ENCODE results near the gene GLIPR2. TPM values are rescaled to one million over a fixed set of nuclear protein-coding genes. Genes with fewer than 3 reads are reported as not detected.
A peak's percentile ranks its signal among the peaks of the same experiment; 100 is the strongest.

Gene GLIPR2
- polyA plus RNA-seq, 3 donors = 213 to 528 (median 520) TPM

DNA sequence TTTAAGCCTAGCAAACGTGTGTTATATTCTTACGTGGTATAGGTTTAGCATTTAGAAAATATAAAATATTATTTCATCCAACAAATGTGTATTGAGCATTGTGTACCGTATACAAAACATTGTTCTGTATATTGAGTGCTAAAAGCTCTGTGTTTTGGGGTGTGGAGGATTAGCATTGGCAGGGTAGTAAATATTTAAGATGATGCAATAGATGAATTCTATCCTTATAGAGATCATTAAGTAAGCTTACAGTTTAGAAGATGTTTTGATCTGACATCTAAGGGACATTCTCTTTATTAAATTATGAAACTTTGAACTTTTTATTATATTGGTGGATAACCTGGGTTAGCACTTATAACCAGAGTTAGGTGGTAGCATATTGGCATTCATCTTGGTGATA, 48.5 kb upstream of the GLIPR2 start:
- Histone ChIP-seq H3K27ac (ENCODE audit: low read depth in 1 of 2, low read length in 2 of 2) (no peak overlapping the region), H4K20me1 (ENCODE audit: insufficient read depth, low read length) (no peaks in the 10 kb centered on the region), H3K4me2 (replicated peaks; ENCODE audit: extremely low read depth, low read length, poor library complexity, severe bottlenecking) (no peak overlapping the region), H3K27me3 (ENCODE audit: control insufficient read depth in 2 of 2, insufficient read depth in 2 of 2, low read length in 2 of 2) (no peaks in the 10 kb centered on the region), H3K9ac (ENCODE audit: insufficient read depth, low read length, poor library complexity, severe bottlenecking) (no peak overlapping the region), H3K4me1 (ENCODE audit: control insufficient read depth in 1 of 2, insufficient read depth in 2 of 2, low read length in 2 of 2) (peaks cover 15% of the 10 kb centered on the region in 2 donors), H3K4me3 (replicated peaks in 1 of 3; ENCODE audit: low read depth in 2 of 3, low read length in 3 of 3) (no peak overlapping the region), H3K36me3 (replicated peaks in 1 of 2; ENCODE audit: control insufficient read depth in 1 of 2, insufficient read depth in 2 of 2, low read length in 2 of 2) (peaks cover 0 to 16% of the 10 kb centered on the region in 2 donors), H3K79me2 (ENCODE audit: insufficient read depth, low read length) (no peaks in the 10 kb centered on the region), H2AFZ (ENCODE audit: insufficient read depth, low read depth, low read length, poor library complexity, severe bottlenecking) (no peak overlapping the region), H3K9me3 (replicated peaks in 1 of 2; ENCODE audit: control insufficient read depth in 1 of 2, insufficient read depth in 1 of 2, low read length in 2 of 2) (peaks cover 0 to 9% of the 10 kb centered on the region in 2 donors)
- Mint-ChIP-seq H3K4me3 (no peak overlapping the region), H3K27me3 (ENCODE audit: low read depth in 3 of 3) (no peaks in the 10 kb centered on the region), H3K4me1 (peaks cover 15% of the 10 kb centered on the region), H3K27ac (no peak overlapping the region), H3K36me3 (peaks cover 18% of the 10 kb centered on the region in 2 donors), H3K9me3 (peaks cover 0 to 9% (median 6%) of the 10 kb centered on the region in 7 donors)
- no peak for DNase-seq
- no CpG with 5 or more reads among the region's 3 CpGs for WGBS (ENCODE audit: insufficient coverage)
- intact Hi-C loops (cut with micrococcal nuclease) = no loop called here
- TF ChIP-seq, protein P1, sequence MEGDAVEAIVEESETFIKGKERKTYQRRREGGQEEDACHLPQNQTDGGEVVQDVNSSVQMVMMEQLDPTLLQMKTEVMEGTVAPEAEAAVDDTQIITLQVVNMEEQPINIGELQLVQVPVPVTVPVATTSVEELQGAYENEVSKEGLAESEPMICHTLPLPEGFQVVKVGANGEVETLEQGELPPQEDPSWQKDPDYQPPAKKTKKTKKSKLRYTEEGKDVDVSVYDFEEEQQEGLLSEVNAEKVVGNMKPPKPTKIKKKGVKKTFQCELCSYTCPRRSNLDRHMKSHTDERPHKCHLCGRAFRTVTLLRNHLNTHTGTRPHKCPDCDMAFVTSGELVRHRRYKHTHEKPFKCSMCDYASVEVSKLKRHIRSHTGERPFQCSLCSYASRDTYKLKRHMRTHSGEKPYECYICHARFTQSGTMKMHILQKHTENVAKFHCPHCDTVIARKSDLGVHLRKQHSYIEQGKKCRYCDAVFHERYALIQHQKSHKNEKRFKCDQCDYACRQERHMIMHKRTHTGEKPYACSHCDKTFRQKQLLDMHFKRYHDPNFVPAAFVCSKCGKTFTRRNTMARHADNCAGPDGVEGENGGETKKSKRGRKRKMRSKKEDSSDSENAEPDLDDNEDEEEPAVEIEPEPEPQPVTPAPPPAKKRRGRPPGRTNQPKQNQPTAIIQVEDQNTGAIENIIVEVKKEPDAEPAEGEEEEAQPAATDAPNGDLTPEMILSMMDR (IDR thresholded peaks at IDR 0.05) = no peak

- Mint-ChIP-seq H3K27me3 (ENCODE audit: low read depth in 3 of 3) (no peaks in the 10 kb centered on the region), H3K9me3 (peaks cover 0 to 11% (median 6%) of the 10 kb centered on the region in 7 donors), H3K4me3 (no peak overlapping the region), H3K27ac (peak overlapping the region; percentile 33 to 92 (median 89)), H3K4me1 (peaks cover 22% of the 10 kb centered on the region), H3K36me3 (peaks cover 9 to 11% of the 10 kb centered on the region in 2 donors)
- peak overlapping the region in 1 of 2 donors; percentile 74 for H3K27ac ChIP-seq (ENCODE audit: low read depth in 1 of 2, low read length in 2 of 2)
- H3K79me2 ChIP-seq (ENCODE audit: insufficient read depth, low read length) = no peaks in the 10 kb centered on the region
- H3K4me2 ChIP-seq (replicated peaks; ENCODE audit: extremely low read depth, low read length, poor library complexity, severe bottlenecking) = no peak overlapping the region
- H4K20me1 ChIP-seq (ENCODE audit: insufficient read depth, low read length) = no peaks in the 10 kb centered on the region
- no peak for DNase-seq
- H3K4me1 ChIP-seq (ENCODE audit: control insufficient read depth in 1 of 2, insufficient read depth in 2 of 2, low read length in 2 of 2) = peaks cover 20 to 23% of the 10 kb centered on the region in 2 donors
- intact Hi-C loops (cut with micrococcal nuclease) = no loop called here
- no peaks in the 10 kb centered on the region for H3K27me3 ChIP-seq (ENCODE audit: control insufficient read depth in 2 of 2, insufficient read depth in 2 of 2, low read length in 2 of 2)
- H3K9ac ChIP-seq (ENCODE audit: insufficient read depth, low read length, poor library complexity, severe bottlenecking) = no peak overlapping the region
- 100% methylated on average over 1 of the region's 8 CpGs for whole genome bisulfite sequencing (ENCODE audit: insufficient coverage)
- H3K36me3 ChIP-seq (replicated peaks in 1 of 2; ENCODE audit: control insufficient read depth in 1 of 2, insufficient read depth in 2 of 2, low read length in 2 of 2) = peaks cover 0 to 5% of the 10 kb centered on the region in 2 donors
- TF ChIP-seq, protein P1 (IDR thresholded peaks at IDR 0.05) = no peak
- H3K4me3 ChIP-seq (replicated peaks in 1 of 3; ENCODE audit: low read depth in 2 of 3, low read length in 3 of 3) = no peak overlapping the region
- peak overlapping the region; percentile 28 for H2AFZ ChIP-seq (ENCODE audit: insufficient read depth, low read depth, low read length, poor library complexity, severe bottlenecking)
- peaks cover 0 to 7% of the 10 kb centered on the region in 2 donors for H3K9me3 ChIP-seq (replicated peaks in 1 of 2; ENCODE audit: control insufficient read depth in 1 of 2, insufficient read depth in 1 of 2, low read length in 2 of 2)
These were observed 45.2 kb upstream of the GLIPR2 start for GRCh38 chr9:36091026-36091953.
